Neural progenitor cell (in vitro differentiated cells): ENCODE results near the gene PTGDS.

ENCODE experiments used
- CTCF ChIP-seq: fragments of 200-600 bp; sonication (generic); IDR thresholded peaks from 2 replicates; pipeline ENCODE4 v1.5.1; 2017; ENCODE audit warnings: antibody characterized with exemption, mild to moderate bottlenecking
- EZH2 ChIP-seq: fragments of 200-600 bp; sonication (generic); IDR thresholded peaks from 2 replicates; pipeline ENCODE4 v1.6.1; 2017; ENCODE audit warnings: antibody characterized with exemption, mild to moderate bottlenecking, moderate library complexity

- TF ChIP-seq CTCF = no peak
- no peak for TF ChIP-seq EZH2
Observed at GRCh38 chr9:136982232-136983051, 5.1 kb downstream of the PTGDS start, which contains the start of gene LCNL1.
